Sigmoid colon (tissue), 7 donors: ENCODE measurements around the gene FAM168B. TPM values are rescaled to one million over a fixed set of nuclear protein-coding genes. Genes with fewer than 3 reads are reported as not detected.
A peak's percentile ranks its signal among the peaks of the same experiment; 100 is the strongest.

Experiments
- DNase-seq: peaks from one replicate; pipeline ENCODE4 v3.0.0-alpha.2; 2019
- H3K27ac ChIP-seq, 4 donors: fragments of 200-600 bp; sonication (generic); one replicate each; pipeline ENCODE4 v1.5.1; 2016 to 2019; ENCODE audit warnings: mild to moderate bottlenecking in 1 of 4
- H3K27me3 ChIP-seq, 3 donors: fragments of 200-600 bp; sonication (generic); one replicate each; pipeline ENCODE4 v1.5.1; 2019; ENCODE audit warnings: mild to moderate bottlenecking in 1 of 3
- H3K36me3 ChIP-seq, 4 donors: fragments of 200-600 bp; sonication (generic); one replicate each; pipeline ENCODE4 v1.5.1; 2016 to 2019
- H3K4me1 ChIP-seq, 4 donors: fragments of 200-600 bp; sonication (generic); one replicate each; pipeline ENCODE4 v1.5.1; 2017 to 2019
- H3K4me3 ChIP-seq, 4 donors: fragments of 200-600 bp; sonication (generic); one replicate each; pipeline ENCODE4 v1.5.1; 2017 to 2019; ENCODE audit warnings: mild to moderate bottlenecking in 2 of 4, moderate library complexity in 1 of 4
- H3K9me3 ChIP-seq, 4 donors: fragments of 200-600 bp in 3 of 4; sonication (generic) in 3 of 4; one replicate each; pipeline versions ENCODE4 v1.5.1 to v1.6.1; 2013 to 2019
- EP300 ChIP-seq, 4 donors: sonication (generic); formaldehyde crosslinking; IDR thresholded peaks; one replicate each; pipeline ENCODE4 v1.6.1; 2017; ENCODE audit warnings: antibody characterized with exemption in 4 of 4
- POLR2A ChIP-seq, 2 donors: fragments of 450-650 bp; IDR thresholded peaks; one replicate each; pipeline ENCODE4 v1.6.1; 2016; ENCODE audit warnings: antibody characterized with exemption in 2 of 2, mild to moderate bottlenecking in 2 of 2, moderate library complexity in 2 of 2
- POLR2AphosphoS5 ChIP-seq, 4 donors: sonication (generic); formaldehyde crosslinking; IDR thresholded peaks; one replicate each; pipeline ENCODE4 v1.6.1; 2017; ENCODE audit warnings: antibody characterized with exemption in 4 of 4
- WGBS, 2 donors: extraction: QIAGEN DNeasy Blood & Tissue Kit; methylation state at CpG; one replicate each; pipeline ENCODE4 v1.1.7; 2013; 5-methylcytosine and 5-hydroxymethylcytosine counted together
- intact Hi-C: fragments of 100-400 bp; cut with DNase I; formaldehyde crosslinking; loops from one replicate; pipeline ENCODE4 v1.15.1; 2023
- polyA plus RNA-seq, 3 donors: library from polyadenylated mRNA; stranded (reverse); fragments of 200-250 nt; gene quantifications; one replicate each; pipeline ENCODE4 v1.2.3, GENCODE V29; 2013
- total RNA-seq, 4 donors: library from RNA; depleted of rRNA; stranded (reverse); fragments of >200 nt; gene quantifications; one replicate each; pipeline ENCODE4 v1.1.0, GENCODE V29; 2016
- TF ChIP-seq, protein P1 (sequence below), 4 experiments: fragments of 450-650 bp in 3 of 4; fragments of 200-600 bp in 1 of 4; IDR thresholded peaks; one replicate each; pipeline ENCODE4 v1.5.1; 2016 to 2019; ENCODE audit warnings: antibody characterized with exemption in 4 of 4, mild to moderate bottlenecking in 3 of 4, moderate library complexity in 2 of 4
- donor health status: healthy with polysubstance abuse.
- donor health status: Bipolar disorder and iron deficiency.
- donor health status: healthy.

FAM168B gene
- total and polyA plus RNA-seq, 7 donors = 29.1 to 153 (median 125) TPM

DNA sequence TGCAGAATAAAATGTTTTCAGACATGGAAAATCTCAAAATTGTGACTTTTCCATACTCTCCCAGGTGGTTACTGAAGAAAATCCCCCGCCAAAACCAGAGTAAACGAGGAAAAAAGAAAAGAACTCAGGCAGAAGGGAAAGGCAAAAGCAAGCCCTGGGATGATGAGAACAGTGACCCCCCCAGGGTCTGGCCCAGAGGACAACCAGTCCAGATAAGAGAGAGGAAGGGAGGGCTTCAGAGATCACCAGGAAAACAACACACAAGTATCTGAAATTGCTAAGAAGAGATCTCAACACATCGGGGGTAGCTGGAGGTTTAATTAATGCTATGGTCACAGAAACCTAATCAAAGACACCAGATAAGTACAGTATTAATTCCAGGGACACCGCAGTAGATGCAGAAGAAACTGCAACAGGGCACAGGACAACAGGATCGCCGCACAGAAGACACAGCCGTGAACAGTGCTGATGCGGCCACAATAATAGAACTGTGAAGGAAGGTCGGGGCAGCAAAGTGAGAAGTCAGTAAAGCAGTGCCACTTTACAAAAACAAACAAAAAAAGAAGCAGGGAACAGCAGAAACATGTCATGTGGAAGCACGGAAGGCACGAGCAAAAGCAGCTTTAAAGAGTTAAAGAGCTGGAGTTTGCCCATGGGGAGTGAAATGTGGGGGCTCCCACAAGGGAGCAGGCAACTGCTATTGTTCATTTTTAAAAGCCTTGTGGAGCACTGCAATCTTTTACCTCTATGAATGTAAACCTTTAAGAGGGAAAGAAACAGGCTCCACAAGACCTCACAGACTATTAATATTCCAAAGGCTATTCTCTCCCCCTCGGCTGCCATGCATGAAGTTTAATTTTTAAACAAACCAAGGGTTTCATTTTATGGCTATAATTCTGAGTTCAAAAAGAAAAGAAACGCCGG lies 28.4 kb downstream of the FAM168B start:
- H3K36me3 ChIP-seq = peaks cover 0 to 36% (median 0%) of the 10 kb centered on the region in 4 donors
- no peak for DNase-seq
- WGBS, 2 donors = 72 to 78% methylated on average over 14 of the region's 14 CpGs
- TF ChIP-seq EP300 (IDR thresholded peaks at IDR 0.05) = no peak
- no peak for TF ChIP-seq POLR2AphosphoS5 (IDR thresholded peaks at IDR 0.05)
- TF ChIP-seq, protein P1, sequence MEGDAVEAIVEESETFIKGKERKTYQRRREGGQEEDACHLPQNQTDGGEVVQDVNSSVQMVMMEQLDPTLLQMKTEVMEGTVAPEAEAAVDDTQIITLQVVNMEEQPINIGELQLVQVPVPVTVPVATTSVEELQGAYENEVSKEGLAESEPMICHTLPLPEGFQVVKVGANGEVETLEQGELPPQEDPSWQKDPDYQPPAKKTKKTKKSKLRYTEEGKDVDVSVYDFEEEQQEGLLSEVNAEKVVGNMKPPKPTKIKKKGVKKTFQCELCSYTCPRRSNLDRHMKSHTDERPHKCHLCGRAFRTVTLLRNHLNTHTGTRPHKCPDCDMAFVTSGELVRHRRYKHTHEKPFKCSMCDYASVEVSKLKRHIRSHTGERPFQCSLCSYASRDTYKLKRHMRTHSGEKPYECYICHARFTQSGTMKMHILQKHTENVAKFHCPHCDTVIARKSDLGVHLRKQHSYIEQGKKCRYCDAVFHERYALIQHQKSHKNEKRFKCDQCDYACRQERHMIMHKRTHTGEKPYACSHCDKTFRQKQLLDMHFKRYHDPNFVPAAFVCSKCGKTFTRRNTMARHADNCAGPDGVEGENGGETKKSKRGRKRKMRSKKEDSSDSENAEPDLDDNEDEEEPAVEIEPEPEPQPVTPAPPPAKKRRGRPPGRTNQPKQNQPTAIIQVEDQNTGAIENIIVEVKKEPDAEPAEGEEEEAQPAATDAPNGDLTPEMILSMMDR (IDR thresholded peaks at IDR 0.05) = no peak
- TF ChIP-seq POLR2A (IDR thresholded peaks at IDR 0.05) = no peak
- no peak overlapping the region for H3K4me3 ChIP-seq
- no peaks in the 10 kb centered on the region for H3K27me3 ChIP-seq
- H3K9me3 ChIP-seq = no peaks in the 10 kb centered on the region
- H3K4me1 ChIP-seq = peaks cover 0 to 32% (median 18%) of the 10 kb centered on the region in 4 donors
- H3K27ac ChIP-seq = peak overlapping the region in 1 of 4 donors; percentile 1
- intact Hi-C loops = no loop called here

DNA sequence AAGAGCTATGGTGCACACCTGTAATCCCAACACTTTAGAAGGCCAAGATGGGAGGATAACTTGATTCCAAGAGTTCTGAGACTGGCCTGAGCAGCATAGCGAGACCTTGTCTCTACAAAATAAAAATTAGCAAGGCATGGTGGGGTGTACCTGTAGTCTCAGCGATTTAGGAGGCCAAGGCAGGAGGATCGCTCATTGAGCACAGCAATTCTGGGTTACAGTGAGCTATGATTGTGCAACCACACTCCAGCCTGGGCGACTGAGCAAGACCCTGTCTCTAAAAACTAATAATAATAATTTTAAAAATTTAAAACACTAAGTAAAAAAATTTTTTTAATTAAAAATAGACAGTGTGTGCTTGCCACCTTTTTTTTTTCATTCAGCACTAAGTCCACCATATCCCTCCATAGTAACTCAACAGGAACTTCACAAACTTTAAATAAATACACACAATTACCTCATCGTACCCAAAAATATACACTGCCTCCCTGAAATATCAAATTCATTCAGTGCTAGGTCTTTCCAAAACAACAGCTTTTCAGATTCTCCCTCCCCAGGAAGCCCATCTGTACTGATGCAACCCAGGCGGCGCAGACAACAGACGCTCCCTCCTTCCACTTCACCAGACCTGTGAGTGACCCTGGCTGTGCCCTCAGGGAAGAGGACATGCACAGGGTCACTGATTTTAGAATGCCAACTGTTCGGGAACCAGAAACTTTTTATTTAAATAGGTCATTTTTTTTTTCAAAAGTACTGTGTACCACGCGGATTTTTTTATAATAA lies 29.6 kb downstream of the FAM168B start:
- DNase-seq = no peak
- Histone ChIP-seq H3K36me3 (peaks cover 0 to 29% (median 0%) of the 10 kb centered on the region in 4 donors), H3K4me3 (no peak overlapping the region), H3K4me1 (peaks cover 0 to 32% (median 21%) of the 10 kb centered on the region in 4 donors), H3K27ac (no peak overlapping the region), H3K27me3 (no peaks in the 10 kb centered on the region), H3K9me3 (no peaks in the 10 kb centered on the region)
- intact Hi-C loops = no loop called here
- TF ChIP-seq, protein P1 (IDR thresholded peaks at IDR 0.05) = no peak
- TF ChIP-seq EP300 (IDR thresholded peaks at IDR 0.05) = no peak
- no peak for TF ChIP-seq POLR2A (IDR thresholded peaks at IDR 0.05)
- TF ChIP-seq POLR2AphosphoS5 (IDR thresholded peaks at IDR 0.05) = no peak
- 93 to 94% methylated on average over 11 of the region's 11 CpGs for WGBS, 2 donors

DNA sequence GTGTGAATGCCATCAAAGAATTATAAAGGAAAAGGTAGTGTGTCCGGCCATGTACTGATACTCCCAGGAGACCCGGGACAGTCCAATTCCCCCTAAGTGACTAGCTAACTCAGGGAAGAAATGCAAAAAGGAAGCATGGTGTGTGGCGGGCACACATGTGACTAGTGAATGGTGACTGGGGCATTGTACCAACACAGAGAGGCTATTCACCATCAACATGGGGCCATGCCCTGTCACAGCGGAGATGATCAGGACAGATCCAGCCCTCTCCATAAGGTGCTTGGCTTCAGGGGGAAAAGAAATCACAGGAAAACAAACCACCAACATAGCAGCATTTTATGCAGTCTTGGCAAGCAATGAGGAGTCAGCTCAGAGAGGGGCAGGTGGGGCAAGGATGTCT lies 34.3 kb downstream of the FAM168B start:
- intact Hi-C loops = no loop called here
- Histone ChIP-seq H3K36me3 (peaks cover 4 to 38% (median 15%) of the 10 kb centered on the region in 4 donors), H3K27me3 (no peaks in the 10 kb centered on the region), H3K4me3 (no peak overlapping the region), H3K27ac (no peak overlapping the region), H3K9me3 (no peaks in the 10 kb centered on the region), H3K4me1 (peaks cover 0 to 49% (median 39%) of the 10 kb centered on the region in 4 donors)
- WGBS, 2 donors = 93 to 95% methylated on average over 4 of the region's 4 CpGs
- no peak for DNase-seq
- TF ChIP-seq, protein P1 (IDR thresholded peaks at IDR 0.05) = no peak
- TF ChIP-seq POLR2AphosphoS5 (IDR thresholded peaks at IDR 0.05) (no peak), POLR2A (IDR thresholded peaks at IDR 0.05) (no peak), EP300 (IDR thresholded peaks at IDR 0.05) (no peak)

DNA sequence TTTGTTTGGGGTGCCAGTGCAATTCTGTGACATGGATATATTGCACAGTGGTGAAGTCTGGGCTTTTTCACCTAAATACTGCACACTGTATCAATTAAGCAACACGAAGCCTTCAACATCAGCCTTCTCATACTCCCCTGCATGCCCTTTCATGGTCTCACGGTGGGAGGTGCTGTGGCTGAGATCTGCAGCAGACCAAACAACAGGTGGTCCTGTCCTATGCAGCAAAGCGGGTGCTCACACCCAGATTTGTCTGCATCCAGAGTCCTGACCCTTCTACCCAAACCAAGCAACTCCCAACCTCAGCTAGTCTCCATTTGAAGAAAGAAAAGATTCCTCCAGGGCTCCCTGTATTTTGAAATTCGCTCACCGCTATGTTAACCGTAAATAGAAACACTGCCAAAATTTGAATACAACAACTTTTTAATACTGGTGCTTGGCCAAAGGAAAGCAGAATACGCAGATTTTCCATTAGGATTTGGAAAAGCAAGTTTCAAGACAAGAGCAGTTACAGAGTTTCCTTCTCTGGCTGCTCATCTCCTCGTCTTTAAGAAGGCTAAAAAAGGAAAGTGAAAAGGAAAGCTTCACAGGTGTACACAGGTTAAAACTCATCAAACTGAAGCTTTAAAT lies 34.9 kb downstream of the FAM168B start:
- 83 to 91% methylated on average over 8 of the region's 8 CpGs for WGBS, 2 donors
- Histone ChIP-seq H3K27ac (no peak overlapping the region), H3K36me3 (peaks cover 8 to 44% (median 18%) of the 10 kb centered on the region in 4 donors), H3K4me3 (no peak overlapping the region), H3K27me3 (no peaks in the 10 kb centered on the region), H3K4me1 (peaks cover 0 to 43% (median 33%) of the 10 kb centered on the region in 4 donors), H3K9me3 (no peaks in the 10 kb centered on the region)
- intact Hi-C loops = no loop called here
- TF ChIP-seq POLR2AphosphoS5 (IDR thresholded peaks at IDR 0.05) (no peak), POLR2A (IDR thresholded peaks at IDR 0.05) (no peak), EP300 (IDR thresholded peaks at IDR 0.05) (no peak)
- TF ChIP-seq, protein P1 (IDR thresholded peaks at IDR 0.05) = no peak
- DNase-seq = no peak
